NCI-H2196 treated with DMSO at 0.1 percent for 48 hours (cell line): ENCODE measurements around the gene IP6K3.

ENCODE experiments used
- DNase-seq: peaks from one replicate; lab custom pipeline; 2025; ENCODE audit not compliant: unreplicated experiment; lab: John Stamatoyannopoulos, UW

The IP6K3 gene

DNA sequence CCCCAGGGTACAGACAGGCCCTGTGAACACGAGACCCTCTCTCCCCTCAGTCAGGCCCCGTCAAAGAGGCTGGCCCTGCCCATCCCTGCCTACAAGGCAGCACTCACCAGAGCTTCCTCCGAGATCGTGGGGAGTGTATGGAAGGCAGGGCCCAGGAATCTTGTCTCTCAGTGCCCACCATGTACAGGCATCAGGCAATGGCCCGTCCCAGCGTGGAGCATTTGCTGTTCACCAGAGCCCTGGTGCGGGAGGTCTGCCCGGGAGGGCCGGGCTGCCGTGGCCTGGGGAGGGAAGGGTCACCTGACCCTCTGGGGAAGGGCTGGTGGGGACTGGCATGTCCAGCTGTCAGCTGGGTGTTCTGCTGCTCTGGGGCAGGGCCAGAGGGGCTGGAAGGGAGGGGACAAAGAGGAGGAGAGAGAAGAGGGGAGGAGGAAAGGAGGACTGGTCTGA lies at the start of gene IP6K3:
Gene IP6K3, minus strand, starts transcription at position 255 of the 450 bp plus-strand sequence. CDS start 11,429 bp downstream, outside the sequence.
- DNase-seq = no peak

- no peak for DNase-seq
These were observed 48.4 kb upstream of the IP6K3 start for GRCh38 chr6:33794910-33795623.

GRCh38 chr6:33792981-33793380 lies 46.3 kb upstream of the IP6K3 start:
- no peak for DNase-seq

DNA sequence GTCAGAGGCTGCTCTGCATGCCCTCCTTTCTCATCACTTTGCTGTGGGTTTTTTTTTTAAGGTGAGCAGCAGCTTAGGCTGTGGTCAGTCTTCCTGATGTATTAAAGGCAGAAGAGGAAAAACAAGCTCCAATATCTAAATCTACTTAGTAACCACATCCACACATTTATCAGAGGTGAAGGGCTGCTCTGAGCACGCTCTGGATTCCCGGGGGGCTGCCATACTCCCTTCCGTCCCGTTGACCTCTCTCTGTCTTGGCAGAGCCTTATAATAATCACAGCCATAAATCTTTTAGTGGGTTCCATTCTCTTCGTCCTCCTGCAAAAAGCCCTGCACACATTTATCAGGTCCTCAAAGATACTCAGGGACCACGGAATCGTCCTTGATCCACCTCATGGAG lies 44.9 kb upstream of the IP6K3 start:
- DNase-seq = no peak

GRCh38 chr6:33790910-33791309 lies 44.2 kb upstream of the IP6K3 start:
- DNase-seq = no peak

DNA sequence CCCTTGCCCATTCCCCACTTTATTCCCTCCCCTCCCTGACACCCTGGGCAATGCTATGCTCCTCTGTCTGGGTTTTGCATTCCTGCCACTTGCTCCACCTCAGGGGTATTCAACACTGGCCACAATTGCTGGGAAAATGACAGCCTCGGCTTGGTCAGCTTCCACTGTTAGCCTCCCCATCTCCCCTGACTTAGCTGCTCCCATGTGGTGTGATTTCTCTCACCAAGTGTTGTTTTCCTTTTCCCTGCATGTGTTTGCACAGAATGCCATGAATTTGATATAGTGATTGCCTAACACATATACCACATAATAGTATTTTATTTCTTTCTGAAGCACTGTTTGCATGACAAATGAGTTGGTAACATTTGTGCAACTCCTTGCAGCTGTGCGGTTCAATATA lies 43.7 kb upstream of the IP6K3 start:
- no peak for DNase-seq

DNA sequence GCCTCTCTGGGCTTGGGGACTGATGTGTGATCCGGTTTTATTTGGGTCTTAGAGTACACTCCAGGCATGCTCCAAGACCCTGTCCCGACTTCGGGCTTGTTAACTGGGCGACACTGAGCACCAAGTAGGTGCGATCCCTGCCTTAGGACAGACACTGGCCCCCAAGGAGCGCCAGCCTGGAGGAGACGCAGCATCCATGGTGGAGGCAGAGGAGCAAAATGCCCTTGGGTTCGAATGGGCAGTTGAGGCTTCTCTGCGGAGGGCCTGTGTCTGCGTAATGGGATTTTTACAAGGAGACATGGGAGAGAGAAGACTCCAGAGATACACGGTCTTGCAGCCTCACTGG lies 42.8 kb upstream of the IP6K3 start:
- no peak for DNase-seq

- peak; percentile 82 for DNase-seq
These were observed 42.2 kb upstream of the IP6K3 start, which contains the start of gene LEMD2 for GRCh38 chr6:33788694-33789549. Gene LEMD2 (minus strand): TSS chr6:33789130. CDS start chr6:33789116, 14 bp downstream.

GRCh38 chr6:33787954-33788693 lies 41.4 kb upstream of the IP6K3 start:
- peak; percentile 26 for DNase-seq

GRCh38 chr6:33787346-33787953 lies 40.7 kb upstream of the IP6K3 start:
- no peak for DNase-seq

DNA sequence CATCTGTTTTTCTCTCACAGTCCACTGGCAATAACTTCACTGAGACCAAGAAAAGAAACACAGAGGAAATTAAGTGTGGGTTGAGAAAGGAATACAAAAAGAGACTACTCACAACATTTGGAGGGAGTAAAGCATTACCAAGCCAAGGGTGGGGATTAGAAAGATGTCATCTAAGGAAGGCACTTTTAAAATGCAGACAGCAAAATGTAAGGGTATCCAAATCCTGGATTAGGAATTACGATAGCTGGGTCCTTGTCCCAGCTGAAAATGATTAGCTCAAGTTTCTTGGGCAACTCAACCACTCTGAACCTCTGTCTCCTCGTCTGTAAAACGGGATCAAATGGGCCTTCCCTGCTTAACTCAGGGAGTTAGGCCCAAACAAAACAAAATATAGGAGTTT lies 40.0 kb upstream of the IP6K3 start:
- no peak for DNase-seq

DNA sequence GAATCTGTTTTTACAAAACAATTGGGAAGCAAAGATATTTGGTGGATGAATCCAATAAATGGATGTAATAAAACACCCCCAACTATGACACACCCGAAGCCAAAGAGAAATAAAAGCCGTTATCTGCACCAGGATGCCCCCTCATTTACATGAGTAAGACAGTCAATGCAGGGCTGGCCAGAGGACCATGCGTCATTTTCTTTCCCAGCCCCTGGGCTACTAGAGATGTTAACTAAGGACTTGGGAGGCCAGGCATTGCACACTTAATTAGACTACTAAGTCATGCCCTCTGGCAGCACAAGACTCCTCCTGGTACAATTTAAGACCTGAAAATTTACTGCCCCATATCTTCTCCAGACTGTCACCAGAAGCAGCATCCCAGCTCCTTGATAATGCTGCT lies 39.1 kb upstream of the IP6K3 start:
- no peak for DNase-seq

GRCh38 chr6:33784787-33785186 lies 38.1 kb upstream of the IP6K3 start:
- no peak for DNase-seq

DNA sequence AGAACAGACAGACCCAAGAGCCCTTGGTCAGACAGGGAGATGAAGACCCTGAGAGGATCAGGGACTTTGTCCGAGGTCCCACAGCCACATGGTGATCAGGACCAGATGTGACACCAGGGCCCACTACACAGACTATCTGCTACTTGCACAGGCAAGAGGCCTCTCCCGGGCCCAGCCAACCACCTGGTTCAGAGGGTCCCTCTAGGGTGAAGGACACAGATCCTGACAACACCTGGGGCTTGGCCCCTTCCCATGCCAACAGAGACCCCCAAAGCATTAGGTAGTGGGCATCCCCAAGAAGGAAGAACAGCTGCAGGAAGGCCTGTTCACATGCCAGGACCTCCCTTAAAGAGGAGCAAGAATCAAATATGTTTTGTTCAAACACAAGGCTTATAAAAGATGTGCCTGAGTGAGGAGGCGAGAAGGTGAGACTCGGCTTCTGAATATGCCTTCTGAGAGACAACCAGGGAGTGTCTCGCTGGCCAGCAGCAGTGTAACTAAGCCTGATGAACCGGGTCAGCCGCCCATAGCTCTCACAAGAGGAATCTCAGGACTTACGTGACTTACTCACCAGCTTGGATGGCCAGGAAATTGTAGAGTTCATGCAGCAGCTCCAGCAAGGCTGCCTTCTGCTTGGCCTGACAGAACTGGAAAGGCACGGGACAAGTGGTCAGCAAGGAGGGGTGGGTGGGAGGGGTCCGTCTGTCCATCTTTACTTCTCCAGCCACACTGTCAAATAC lies 37.2 kb upstream of the IP6K3 start:
- no peak for DNase-seq

DNA sequence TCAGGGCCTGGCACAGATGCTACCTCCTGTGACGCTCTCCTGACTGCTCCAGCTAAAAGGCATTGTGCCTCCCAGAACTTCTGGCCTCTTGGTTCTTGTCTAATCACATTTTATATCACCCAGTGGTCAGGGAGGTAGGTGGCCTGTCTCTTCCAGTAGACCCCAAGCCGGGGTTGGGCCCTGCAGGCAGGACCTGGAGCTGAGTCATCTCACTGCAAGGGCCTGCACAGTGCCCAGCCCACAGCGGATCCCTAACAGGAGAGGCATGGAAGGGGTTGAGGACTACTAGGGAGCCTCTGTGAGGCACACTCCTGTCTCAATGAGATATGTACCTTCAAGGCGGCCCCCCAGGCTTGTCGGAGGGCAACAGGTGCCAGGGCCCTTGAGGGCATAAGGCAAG lies 35.9 kb upstream of the IP6K3 start:
- DNase-seq = no peak

DNA sequence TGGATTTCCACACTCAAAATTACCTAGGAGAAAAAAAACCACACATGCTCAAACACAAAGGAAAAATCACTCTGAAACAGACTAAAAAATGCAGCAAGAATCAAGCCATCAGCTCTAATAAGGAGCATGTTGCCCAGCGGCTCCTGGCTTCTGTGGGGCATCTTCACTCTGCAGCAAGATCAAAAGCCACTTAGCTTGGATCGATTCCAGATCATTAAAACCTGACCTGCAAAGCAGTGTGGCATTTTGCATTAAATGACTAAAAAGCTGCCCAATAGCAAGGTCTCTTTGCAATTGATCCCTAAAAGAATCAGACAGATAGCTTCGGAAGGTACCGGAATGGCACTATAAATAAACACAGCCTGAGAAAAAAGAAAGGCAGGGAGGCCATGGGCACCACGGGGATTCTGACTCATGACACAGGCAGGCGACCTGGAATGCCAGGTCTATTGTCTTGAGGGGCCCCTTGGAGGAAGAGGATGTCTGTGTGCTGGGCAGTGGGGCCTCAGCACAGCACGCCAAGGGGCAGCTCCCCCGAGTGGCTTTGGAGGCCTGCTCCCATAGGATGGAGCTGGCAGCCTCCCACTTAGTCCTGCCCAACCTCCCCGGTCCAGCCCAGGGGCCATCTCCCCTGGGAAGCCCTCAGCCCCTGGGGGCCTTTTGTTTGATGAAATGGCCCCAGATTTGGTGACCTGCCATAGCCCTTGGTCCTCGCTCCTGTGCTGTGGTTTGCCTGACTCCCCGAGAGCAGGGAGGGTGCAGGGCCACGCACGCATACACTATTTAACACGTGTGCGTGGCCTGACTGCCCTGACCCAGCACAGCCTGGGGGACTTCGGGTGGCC lies 34.6 kb upstream of the IP6K3 start:
- DNase-seq = no peak

DNA sequence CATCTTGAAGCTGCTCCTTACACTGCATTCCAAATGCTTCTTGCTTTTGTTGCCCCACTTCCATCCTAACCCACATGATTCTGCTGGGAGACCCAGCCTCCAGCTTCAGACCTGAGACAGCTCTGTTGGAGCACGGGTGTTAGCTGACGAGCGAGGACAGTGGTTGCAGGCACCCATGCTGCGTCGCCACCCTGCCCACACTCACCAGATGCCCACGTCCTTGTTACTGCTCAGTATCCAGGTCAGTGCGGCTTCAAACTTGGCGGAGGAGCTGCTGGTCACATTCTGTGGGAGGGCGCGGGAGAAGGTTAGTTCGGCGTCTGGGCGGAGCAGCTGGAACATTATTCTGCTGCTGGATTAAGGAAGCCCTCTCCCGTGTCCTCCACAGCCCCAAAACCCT lies 33.2 kb upstream of the IP6K3 start:
- no peak for DNase-seq

GRCh38 chr6:33779290-33779689 lies 32.6 kb upstream of the IP6K3 start:
- no peak for DNase-seq

- DNase-seq = no peak
These were observed 31.9 kb upstream of the IP6K3 start for GRCh38 chr6:33778444-33779121.
